ENCODE data around the gene MAD1L1.

MAD1L1 gene

DNA sequence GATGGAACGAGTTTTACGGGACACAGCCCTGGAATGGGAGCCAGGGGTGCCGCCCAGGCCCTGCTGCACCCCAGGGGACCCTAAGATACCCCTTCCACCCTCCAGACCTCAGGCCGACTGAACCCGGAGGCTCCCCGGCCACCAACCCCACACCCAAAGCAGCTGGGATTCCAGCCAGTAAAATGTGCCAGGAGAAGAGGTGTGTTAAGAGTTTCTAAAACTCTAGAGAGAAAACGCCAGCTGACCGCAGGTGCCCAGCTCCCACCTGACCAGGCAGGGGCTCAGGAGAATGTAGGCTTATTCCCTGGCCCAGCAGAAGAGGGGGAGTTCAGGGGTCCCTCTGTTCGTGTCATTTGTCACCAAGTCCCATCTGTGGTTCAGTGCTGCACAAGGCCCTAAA, 26.7 kb upstream of the MAD1L1 start:
- Histone ChIP-seq H3K4me3 (ENCODE audit: control insufficient read depth in 1 of 7, extremely low read depth in 1 of 7, insufficient read depth in 4 of 7, low read depth in 2 of 7, low read length in 6 of 7) (no peak overlapping the region), H3K36me3 (ENCODE audit: control insufficient read depth in 4 of 4, insufficient read depth in 4 of 4, low read length in 3 of 4) (peaks cover 0 to 71% (median 14%) of the 10 kb centered on the region in 4 experiments), H3K4me1 (ENCODE audit: control extremely low read depth in 1 of 4, control insufficient read depth in 4 of 4, insufficient read depth in 4 of 4, low read length in 3 of 4) (peaks cover 0 to 9% (median 5%) of the 10 kb centered on the region in 4 experiments), H3K27ac (ENCODE audit: insufficient read depth in 1 of 2, low read depth in 1 of 2, low read length in 2 of 2, poor library complexity in 1 of 2, severe bottlenecking in 2 of 2) (no peak overlapping the region), H3K27me3 (replicated peaks in 2 of 5; ENCODE audit: control insufficient read depth in 4 of 5, insufficient read depth in 5 of 5, low read length in 4 of 5) (no peaks in the 10 kb centered on the region), H3K9me3 (ENCODE audit: control extremely low read depth in 1 of 5, control insufficient read depth in 4 of 5, insufficient read depth in 2 of 5, low read depth in 1 of 5, low read length in 4 of 5) (no peaks in the 10 kb centered on the region)
- 97% methylated on average over 5 of the region's 9 CpGs for WGBS (ENCODE audit: insufficient coverage)
- ChIA-PET CTCF (interaction anchor here (1.3 kb wide), 2 partner anchors 10 to 19 kb away, joined by 4 to 5 read pairs; no protein-coding TSS in a partner anchor), POLR2A (no interaction called here)
- DNase-seq, result no peak

DNA sequence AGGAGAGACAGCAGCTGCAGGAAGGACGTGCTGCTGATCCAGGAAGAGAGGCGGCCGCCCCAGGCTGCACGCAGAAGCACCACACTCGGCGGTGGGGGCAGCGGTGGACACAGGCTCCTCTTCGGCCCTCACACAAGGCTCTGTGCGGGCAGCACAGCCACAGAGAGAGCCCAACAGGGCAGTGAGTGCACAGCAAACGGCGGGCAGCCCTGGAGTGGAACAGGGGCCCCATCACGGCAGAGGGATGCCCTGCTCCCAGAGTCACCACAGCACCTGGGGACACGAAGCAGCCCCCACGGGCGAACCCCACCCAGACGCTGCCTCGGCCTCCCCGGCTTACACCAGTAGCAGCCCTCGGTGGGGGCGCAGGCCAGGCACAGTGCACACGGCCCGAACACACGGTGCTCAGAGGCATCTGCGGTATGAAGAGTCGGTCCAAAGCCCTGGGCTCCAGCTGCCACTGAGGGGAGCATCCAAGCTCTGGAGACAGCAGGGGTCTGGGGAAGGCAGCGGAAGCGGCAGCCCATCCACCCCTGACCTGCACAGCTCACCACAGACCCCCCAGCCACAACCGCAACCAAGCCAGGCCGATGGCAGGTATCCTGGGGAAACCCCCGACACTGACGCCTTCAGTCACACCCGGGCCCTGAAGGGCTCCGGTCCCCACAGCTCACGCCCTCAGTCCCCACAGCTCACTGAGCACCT, 26.1 kb upstream of the MAD1L1 start:
- CTCF ChIA-PET, result interaction anchor here (1.3 kb wide), 2 partner anchors 10 to 19 kb away, joined by 4 to 5 read pairs; no protein-coding TSS in a partner anchor
- WGBS (ENCODE audit: insufficient coverage), result 97% methylated on average over 26 of the region's 34 CpGs
- H3K4me3 ChIP-seq (ENCODE audit: control insufficient read depth in 1 of 7, extremely low read depth in 1 of 7, insufficient read depth in 4 of 7, low read depth in 2 of 7, low read length in 6 of 7), result no peak overlapping the region
- POLR2A ChIA-PET, result no interaction called here
- DNase-seq, result no peak
- no peaks in the 10 kb centered on the region for H3K27me3 ChIP-seq (replicated peaks in 2 of 5; ENCODE audit: control insufficient read depth in 4 of 5, insufficient read depth in 5 of 5, low read length in 4 of 5)
- no peaks in the 10 kb centered on the region for H3K9me3 ChIP-seq (ENCODE audit: control extremely low read depth in 1 of 5, control insufficient read depth in 4 of 5, insufficient read depth in 2 of 5, low read depth in 1 of 5, low read length in 4 of 5)
- peaks cover 0 to 9% (median 5%) of the 10 kb centered on the region in 4 experiments for H3K4me1 ChIP-seq (ENCODE audit: control extremely low read depth in 1 of 4, control insufficient read depth in 4 of 4, insufficient read depth in 4 of 4, low read length in 3 of 4)
- peaks cover 0 to 71% (median 12%) of the 10 kb centered on the region in 4 experiments for H3K36me3 ChIP-seq (ENCODE audit: control insufficient read depth in 4 of 4, insufficient read depth in 4 of 4, low read length in 3 of 4)
- no peak overlapping the region for H3K27ac ChIP-seq (ENCODE audit: insufficient read depth in 1 of 2, low read depth in 1 of 2, low read length in 2 of 2, poor library complexity in 1 of 2, severe bottlenecking in 2 of 2)

DNA sequence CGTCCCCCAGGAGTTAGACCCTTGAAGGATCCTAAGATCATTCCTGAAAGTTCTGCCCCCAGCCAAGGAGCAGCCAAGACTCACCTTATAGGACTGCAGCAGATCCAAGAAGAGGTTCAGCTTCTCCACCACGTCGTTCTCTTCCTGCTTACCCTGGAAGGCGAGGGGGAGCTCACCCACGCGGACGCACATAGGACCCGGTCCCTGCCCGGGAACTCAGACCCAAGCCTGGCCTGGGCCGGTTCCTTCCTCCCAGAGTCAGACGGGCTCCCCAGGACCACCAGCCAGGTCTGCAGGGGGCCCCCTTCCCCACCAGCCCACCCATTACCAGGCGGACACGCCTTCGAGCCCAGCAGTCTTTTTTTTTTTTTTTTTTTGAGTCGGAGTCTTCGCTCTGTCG, 24.9 kb upstream of the MAD1L1 start:
- no peaks in the 10 kb centered on the region for H3K27me3 ChIP-seq (replicated peaks in 2 of 5; ENCODE audit: control insufficient read depth in 4 of 5, insufficient read depth in 5 of 5, low read length in 4 of 5)
- WGBS (ENCODE audit: insufficient coverage), result 98% methylated on average over 12 of the region's 17 CpGs
- no peak overlapping the region for H3K27ac ChIP-seq (ENCODE audit: insufficient read depth in 1 of 2, low read depth in 1 of 2, low read length in 2 of 2, poor library complexity in 1 of 2, severe bottlenecking in 2 of 2)
- CTCF ChIA-PET, result no interaction called here
- H3K4me3 ChIP-seq (ENCODE audit: control insufficient read depth in 1 of 7, extremely low read depth in 1 of 7, insufficient read depth in 4 of 7, low read depth in 2 of 7, low read length in 6 of 7), result no peak overlapping the region
- DNase-seq, result no peak
- no peaks in the 10 kb centered on the region for H3K9me3 ChIP-seq (ENCODE audit: control extremely low read depth in 1 of 5, control insufficient read depth in 4 of 5, insufficient read depth in 2 of 5, low read depth in 1 of 5, low read length in 4 of 5)
- POLR2A ChIA-PET, result no interaction called here
- H3K36me3 ChIP-seq (ENCODE audit: control insufficient read depth in 4 of 4, insufficient read depth in 4 of 4, low read length in 3 of 4), result peaks cover 0 to 74% (median 9%) of the 10 kb centered on the region in 4 experiments
- H3K4me1 ChIP-seq (ENCODE audit: control extremely low read depth in 1 of 4, control insufficient read depth in 4 of 4, insufficient read depth in 4 of 4, low read length in 3 of 4), result peaks cover 0 to 16% (median 12%) of the 10 kb centered on the region in 4 experiments

DNA sequence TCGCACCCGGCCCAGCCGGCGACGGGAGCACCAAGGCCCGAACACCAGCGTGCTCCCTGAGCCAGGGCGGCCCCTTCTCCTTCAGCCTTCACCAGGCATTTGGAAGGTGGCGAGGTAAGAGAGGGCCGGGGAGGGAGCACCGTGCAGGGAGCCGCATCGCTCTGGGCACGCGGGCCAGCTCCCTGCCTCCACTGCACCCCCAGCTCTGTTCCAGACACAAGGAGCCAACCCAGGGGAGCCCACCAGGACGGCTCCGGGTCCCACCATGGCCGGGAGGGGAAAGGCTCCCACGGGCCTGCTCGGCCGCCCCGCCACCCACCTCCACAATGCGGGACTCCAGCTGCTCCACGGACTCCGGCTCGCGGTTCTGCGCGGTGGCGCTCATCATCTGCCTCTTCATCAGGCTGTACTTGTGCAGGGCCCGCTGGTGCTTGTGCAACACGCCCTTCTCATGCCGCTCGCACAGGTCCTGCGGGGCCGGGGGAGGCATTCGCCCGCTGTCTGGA, 24.4 kb upstream of the MAD1L1 start:
- ChIA-PET CTCF (no interaction called here), POLR2A (no interaction called here)
- DNase-seq, result no peak
- no peak overlapping the region for H3K4me3 ChIP-seq (ENCODE audit: control insufficient read depth in 1 of 7, extremely low read depth in 1 of 7, insufficient read depth in 4 of 7, low read depth in 2 of 7, low read length in 6 of 7)
- H3K27me3 ChIP-seq (replicated peaks in 2 of 5; ENCODE audit: control insufficient read depth in 4 of 5, insufficient read depth in 5 of 5, low read length in 4 of 5), result no peaks in the 10 kb centered on the region
- no peaks in the 10 kb centered on the region for H3K9me3 ChIP-seq (ENCODE audit: control extremely low read depth in 1 of 5, control insufficient read depth in 4 of 5, insufficient read depth in 2 of 5, low read depth in 1 of 5, low read length in 4 of 5)
- peaks cover 0 to 21% (median 15%) of the 10 kb centered on the region in 4 experiments for H3K4me1 ChIP-seq (ENCODE audit: control extremely low read depth in 1 of 4, control insufficient read depth in 4 of 4, insufficient read depth in 4 of 4, low read length in 3 of 4)
- no peak overlapping the region for H3K27ac ChIP-seq (ENCODE audit: insufficient read depth in 1 of 2, low read depth in 1 of 2, low read length in 2 of 2, poor library complexity in 1 of 2, severe bottlenecking in 2 of 2)
- peaks cover 0 to 69% (median 9%) of the 10 kb centered on the region in 4 experiments for H3K36me3 ChIP-seq (ENCODE audit: control insufficient read depth in 4 of 4, insufficient read depth in 4 of 4, low read length in 3 of 4)
- WGBS (ENCODE audit: insufficient coverage), result 97% methylated on average over 35 of the region's 38 CpGs

DNA sequence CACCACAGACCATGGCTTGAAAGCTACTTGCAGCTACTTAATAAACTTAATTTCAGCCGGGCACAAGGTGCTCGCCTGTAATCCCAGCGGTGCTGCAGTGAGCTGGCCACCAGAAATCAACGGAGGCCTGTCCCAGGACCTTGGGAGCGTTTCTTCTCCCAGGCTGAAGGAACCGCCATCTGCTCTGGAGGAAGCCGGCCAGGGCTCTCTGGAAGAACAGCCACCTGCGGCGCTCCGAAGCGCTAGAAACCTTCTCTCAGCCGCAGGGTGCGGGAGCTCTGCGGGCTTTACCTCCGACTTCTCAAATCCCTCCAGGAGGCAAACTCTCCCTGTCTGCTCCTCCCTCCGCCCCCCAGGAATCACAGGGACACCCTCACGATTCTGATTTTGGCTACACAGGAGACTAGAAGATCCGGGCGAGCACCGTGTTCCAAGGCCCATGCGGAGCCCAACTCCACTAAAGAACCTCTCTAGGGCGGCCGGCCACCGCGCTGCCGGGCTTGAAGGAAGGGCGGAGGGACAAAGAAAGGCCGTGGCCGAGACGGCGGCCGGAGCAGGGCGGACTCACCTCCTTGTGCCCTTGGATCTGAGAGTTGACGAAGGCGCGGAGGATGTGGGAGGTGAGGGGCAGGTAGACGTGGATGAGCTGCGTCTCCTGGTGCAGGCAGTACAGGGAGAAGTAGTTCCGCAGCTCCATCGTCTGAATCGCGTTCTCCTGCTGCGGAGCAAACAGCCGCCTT, 23.7 kb upstream of the MAD1L1 start:
- no peak overlapping the region for H3K27ac ChIP-seq (ENCODE audit: insufficient read depth in 1 of 2, low read depth in 1 of 2, low read length in 2 of 2, poor library complexity in 1 of 2, severe bottlenecking in 2 of 2)
- H3K4me1 ChIP-seq (ENCODE audit: control extremely low read depth in 1 of 4, control insufficient read depth in 4 of 4, insufficient read depth in 4 of 4, low read length in 3 of 4), result peaks cover 0 to 21% (median 14%) of the 10 kb centered on the region in 4 experiments
- 98% methylated on average over 41 of the region's 44 CpGs for WGBS (ENCODE audit: insufficient coverage)
- ChIA-PET CTCF (no interaction called here), POLR2A (no interaction called here)
- DNase-seq, result no peak
- H3K36me3 ChIP-seq (ENCODE audit: control insufficient read depth in 4 of 4, insufficient read depth in 4 of 4, low read length in 3 of 4), result peaks cover 1 to 70% (median 10%) of the 10 kb centered on the region in 4 experiments
- H3K9me3 ChIP-seq (ENCODE audit: control extremely low read depth in 1 of 5, control insufficient read depth in 4 of 5, insufficient read depth in 2 of 5, low read depth in 1 of 5, low read length in 4 of 5), result no peaks in the 10 kb centered on the region
- no peak overlapping the region for H3K4me3 ChIP-seq (ENCODE audit: control insufficient read depth in 1 of 7, extremely low read depth in 1 of 7, insufficient read depth in 4 of 7, low read depth in 2 of 7, low read length in 6 of 7)
- no peaks in the 10 kb centered on the region for H3K27me3 ChIP-seq (replicated peaks in 2 of 5; ENCODE audit: control insufficient read depth in 4 of 5, insufficient read depth in 5 of 5, low read length in 4 of 5)

DNA sequence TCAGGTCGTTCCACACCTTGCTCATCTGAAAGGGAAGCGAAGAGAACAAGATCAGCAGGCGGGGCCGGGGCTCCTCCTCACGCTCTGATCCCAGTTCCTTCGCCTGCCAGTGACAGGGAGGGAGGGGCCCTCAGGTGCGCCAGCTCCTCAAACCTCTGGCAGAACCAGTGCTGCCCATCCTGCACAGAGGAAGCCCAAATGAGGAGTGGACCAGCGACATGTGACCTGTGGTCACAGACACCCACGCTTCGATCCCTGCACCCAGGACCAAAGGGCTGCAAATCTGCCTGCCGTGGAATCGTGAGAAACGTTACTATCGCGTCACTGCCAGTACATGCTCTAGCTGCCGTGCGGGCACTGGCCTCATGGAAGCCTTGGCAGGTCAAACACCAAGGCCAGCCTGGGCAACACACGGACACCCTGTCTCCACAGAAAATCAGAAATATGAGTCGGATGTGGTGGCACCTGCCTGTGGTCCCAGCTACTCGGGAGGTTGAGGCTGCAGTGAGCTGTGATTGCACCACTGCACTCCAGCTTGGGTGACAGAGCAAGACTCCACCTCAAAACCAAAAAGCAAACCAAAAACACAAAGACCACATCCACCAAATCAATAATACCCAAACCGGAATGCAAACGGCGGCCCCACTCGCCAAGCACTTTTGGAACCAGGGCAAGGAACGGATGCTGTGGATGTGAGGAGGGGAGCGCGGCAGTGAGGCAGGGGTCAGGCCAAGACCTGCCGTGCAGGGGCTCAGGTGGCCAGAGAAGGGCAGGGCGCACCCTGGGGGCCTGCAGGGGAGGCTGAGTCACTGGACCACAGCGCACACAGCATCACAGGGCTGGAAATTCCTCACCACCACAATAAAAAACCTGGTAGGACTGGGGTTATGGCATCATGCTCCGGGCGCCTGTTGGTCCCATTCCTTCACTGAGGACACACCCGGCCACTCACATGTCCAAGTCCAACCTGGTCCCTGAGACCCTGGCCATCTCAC, 22.7 kb upstream of the MAD1L1 start:
- ChIA-PET CTCF (interaction anchor here (1.1 kb wide), 1 partner anchor 17 kb away, joined by 3 read pairs; no protein-coding TSS in a partner anchor), POLR2A (no interaction called here)
- Histone ChIP-seq H3K9me3 (ENCODE audit: control extremely low read depth in 1 of 5, control insufficient read depth in 4 of 5, insufficient read depth in 2 of 5, low read depth in 1 of 5, low read length in 4 of 5) (no peaks in the 10 kb centered on the region), H3K4me3 (ENCODE audit: control insufficient read depth in 1 of 7, extremely low read depth in 1 of 7, insufficient read depth in 4 of 7, low read depth in 2 of 7, low read length in 6 of 7) (no peak overlapping the region), H3K27me3 (replicated peaks in 2 of 5; ENCODE audit: control insufficient read depth in 4 of 5, insufficient read depth in 5 of 5, low read length in 4 of 5) (no peaks in the 10 kb centered on the region), H3K4me1 (ENCODE audit: control extremely low read depth in 1 of 4, control insufficient read depth in 4 of 4, insufficient read depth in 4 of 4, low read length in 3 of 4) (peaks cover 0 to 21% (median 13%) of the 10 kb centered on the region in 4 experiments), H3K36me3 (ENCODE audit: control insufficient read depth in 4 of 4, insufficient read depth in 4 of 4, low read length in 3 of 4) (peaks cover 3 to 73% (median 11%) of the 10 kb centered on the region in 4 experiments), H3K27ac (ENCODE audit: insufficient read depth in 1 of 2, low read depth in 1 of 2, low read length in 2 of 2, poor library complexity in 1 of 2, severe bottlenecking in 2 of 2) (no peak overlapping the region)
- no peak for DNase-seq
- WGBS (ENCODE audit: insufficient coverage), result 94% methylated on average over 24 of the region's 33 CpGs

Data from common myeloid progenitor, CD34-positive (primary cell).